Activated CD8-positive, alpha-beta memory T cell treated with anti-CD3 and anti-CD28 coated beads, Interleukin-2, amount 50 U/mL, for 1 hour (primary cell): Measurements from ENCODE around the gene VLDLR.

Experiments used
- DNase-seq: peaks from one replicate; pipeline ENCODE4 v3.0.0-alpha.2; 2020; ENCODE audit errors: extremely low read depth

The VLDLR gene

DNA sequence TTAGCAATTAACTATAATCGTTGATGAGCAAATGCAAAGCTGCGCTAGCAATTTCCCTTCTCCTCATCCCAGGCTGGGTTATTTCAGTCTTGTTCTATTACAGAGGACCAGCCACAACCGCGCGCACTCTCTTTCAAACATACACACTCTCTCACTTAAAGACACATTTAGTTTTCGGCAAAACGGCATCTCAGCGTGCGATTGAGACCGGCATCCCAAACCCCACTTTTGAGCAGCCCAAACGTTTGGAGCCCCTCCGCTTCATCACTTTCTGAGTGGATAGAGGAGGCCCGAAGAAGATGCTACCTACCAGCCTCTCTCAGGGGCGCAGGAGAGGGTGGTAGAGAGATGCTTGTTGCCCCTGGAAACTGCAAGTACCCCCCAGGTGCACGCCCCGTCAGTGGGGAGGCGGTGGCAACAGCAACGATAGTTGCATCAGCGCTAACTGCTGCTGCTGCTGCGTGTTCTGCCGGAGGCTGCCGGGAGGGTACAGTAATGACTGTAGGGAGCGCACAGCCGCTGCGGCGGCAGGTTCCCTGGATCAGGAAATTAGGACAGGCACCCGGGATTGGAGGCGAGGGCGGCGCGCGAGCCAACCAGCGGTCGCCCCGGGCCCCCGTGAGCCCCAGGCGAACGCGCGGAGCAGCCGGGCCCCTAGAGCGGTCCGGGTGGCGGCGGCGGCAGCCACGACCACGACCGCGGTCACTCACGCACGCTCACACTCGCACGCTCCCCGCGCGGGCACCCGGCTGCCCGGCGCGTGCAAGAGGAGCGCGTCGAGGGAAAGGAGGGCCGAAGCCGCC lies 467 bp upstream of the VLDLR start:
- no peak for DNase-seq

- DNase-seq = no peak
Measured at GRCh38 chr9:2622461-2623287, 1.1 kb downstream of the VLDLR start.

DNA sequence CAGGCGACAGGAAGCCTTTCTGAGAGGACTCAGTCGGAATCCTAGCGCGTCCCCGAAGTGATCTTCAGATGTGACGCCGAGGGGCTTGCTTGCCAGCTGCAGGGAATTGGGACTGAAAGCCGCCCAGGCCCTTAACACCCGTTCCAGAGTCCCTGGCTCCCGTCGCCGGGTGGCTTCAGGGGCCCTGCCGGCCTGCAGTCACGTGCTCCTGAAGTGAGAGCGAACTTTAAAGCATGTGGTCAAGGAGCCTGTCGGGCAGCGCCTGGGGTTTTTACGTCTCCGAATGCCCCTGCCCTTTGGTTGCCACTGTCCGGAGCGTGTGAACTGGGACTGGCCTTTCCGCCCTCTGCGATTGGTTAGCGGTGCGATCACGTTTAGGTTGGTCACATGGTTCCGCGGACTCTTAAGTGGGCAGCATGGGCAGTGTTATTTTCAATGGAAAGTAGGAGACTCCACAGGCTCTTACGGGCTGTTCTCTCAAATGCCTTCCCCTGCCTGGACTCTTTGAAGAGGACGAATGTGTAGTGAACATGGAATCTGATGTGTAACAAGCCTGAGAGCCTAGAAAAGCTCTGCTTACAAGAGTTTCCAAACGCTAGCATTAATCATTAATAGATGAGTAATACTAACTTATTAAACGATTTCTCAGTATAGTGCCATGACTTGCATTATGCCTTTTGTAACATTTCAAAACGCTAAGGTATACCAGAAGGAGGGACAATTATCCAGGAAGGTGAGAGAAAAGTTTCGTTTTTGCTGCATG lies 1.9 kb downstream of the VLDLR start:
- no peak for DNase-seq

GRCh38 chr9:2624051-2624682 lies 2.6 kb downstream of the VLDLR start:
- no peak for DNase-seq

DNA sequence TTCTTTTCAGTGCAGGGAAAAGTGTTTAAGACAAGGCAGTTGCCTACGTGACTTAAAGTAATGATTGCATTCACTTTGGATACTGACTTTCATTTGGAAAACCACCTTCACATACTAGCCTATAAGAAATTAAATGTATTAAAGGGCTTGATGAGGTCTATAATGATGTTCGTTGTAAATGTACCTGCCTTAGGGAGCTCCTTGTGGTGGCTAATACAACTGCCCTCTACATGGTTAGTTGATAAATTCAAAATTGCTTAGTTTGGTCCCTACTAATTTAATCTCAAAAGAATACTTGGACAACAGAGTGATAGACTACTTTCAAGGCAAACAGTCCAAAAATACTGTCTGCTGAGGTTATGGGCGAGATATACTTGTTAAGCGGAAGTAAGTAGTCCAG lies 3.8 kb downstream of the VLDLR start:
- DNase-seq = no peak

DNA sequence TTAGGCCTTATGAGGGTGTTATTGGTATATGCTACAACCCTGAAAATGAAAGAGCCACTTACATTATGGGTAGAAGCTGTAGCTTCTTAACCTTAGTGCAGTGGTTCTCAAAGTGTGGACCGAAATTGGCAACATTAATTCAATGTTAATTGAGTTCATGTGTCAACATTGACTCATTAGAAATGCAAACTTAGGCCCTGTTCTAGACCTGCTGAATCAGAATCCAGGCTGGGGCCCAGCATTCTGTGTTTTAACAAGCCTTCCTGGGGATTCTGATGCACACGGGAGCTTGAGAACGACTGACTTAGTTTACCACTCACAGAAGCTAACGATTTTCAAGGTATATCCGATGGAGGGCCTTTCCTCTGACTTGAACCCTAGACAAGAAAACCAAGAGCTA lies 7.3 kb downstream of the VLDLR start:
- DNase-seq = no peak

- DNase-seq = no peak
Measured at GRCh38 chr9:2630158-2630557, 8.6 kb downstream of the VLDLR start.

- no peak for DNase-seq
Measured at GRCh38 chr9:2631263-2631662, 9.7 kb downstream of the VLDLR start.

DNA sequence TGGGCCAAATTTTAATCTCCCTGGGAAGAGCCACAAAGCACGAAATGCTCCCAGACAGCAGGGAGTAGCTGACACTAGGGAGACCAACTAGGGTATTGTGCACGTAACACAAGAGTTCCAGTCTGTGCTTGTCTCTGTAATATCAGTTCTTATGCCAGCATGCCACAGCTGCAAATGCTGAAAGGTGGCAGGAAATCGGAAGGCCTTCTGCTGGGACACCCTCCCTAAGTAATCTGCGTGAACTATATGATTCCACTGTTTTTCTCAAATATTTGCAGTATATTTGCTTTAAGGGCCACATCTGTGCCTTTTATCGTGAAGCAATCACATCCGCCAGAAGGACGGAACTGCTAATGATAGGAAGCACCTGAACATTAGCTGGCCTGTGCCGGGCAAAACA lies 12.6 kb downstream of the VLDLR start:
- DNase-seq = no peak

DNA sequence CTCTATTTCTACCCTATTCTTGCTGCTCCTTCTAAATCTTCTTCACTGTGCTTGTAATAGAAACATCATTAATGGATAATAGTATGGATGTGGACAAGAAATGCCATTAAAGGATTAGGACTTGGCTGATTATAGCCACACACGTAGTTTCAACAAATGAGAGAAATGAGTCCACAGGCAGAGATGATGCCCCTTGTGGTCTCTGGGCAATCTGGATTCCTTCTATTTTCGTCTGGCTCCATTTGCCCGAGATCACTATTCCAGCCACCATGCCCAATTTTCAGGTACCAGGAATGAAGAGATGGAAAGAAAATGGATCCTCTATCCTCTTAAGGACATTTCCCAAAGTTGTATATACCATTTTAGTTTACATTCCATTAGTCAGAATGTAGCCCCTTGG lies 13.2 kb downstream of the VLDLR start:
- DNase-seq = no peak

DNA sequence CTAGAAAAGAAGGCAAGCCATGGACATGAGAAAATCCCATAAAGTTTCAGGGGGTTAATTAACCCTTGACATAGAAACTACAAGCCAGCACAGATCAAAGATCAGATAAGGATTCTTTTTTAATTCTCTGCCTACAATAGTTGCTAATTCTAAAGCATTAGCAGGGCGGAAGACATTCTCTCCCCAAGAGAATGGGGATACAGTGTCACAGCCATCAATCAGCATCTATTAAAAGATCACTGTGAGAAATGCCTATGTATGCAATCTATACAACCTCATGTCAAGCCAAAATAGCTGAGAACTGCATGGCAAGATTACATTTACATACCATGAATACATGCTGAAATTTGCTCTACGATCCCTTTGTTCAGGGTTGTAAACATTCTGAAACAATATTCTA lies 14.3 kb downstream of the VLDLR start:
- no peak for DNase-seq

DNA sequence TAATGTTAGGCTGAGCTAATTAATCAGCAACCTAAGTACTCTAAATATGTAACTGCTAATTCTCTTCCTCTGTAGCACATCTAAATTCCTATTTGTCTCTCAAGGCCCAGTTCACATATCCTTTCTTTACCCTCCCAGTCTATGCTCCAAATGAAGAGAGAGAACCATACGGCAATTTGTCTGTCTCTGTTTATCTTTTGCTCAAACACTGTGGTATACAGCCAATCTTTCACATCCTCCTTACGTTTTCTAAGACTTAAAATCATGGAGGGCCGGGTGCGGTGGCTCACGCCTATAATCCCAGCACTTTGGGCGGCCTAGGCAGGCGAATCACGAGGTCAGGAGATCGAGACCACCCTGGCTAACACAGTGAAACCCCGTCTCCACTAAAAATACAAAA lies 15.8 kb downstream of the VLDLR start:
- DNase-seq = no peak

DNA sequence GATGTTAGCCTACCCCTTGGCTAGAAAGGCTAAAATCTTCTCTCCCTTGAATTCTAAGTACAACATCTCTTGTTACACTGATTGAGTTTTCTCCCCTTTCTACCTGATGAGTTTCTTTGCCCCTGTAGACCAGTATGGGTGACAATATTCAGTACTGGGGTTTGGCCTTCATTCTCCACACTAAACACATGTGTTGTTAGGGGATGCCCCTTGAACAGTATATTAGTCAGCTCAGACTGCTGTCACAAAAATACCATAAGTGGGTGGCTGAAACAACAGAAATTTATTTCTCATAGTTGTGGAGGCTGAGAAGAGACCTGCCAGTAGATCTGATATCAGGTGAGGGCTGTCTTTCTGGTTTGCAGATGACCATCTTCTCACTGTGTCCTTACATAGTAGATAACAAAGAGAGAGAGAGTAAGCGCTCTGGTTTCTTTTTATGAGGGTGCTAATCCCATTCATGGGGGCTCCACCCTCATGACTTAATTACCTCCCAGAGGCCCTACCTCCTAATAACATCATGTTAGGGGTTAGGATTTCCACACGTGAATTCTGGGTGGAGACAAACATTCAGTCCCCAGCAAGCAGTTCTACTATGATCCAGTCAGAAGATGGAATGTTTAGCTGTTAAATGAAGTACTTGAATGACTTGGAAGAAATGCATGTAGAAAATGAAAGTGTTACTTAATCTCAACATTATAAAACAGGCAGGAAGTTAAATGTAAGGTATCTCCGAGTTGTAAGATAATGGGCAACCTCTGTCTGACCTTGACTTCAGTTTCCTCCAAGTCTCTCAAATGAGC lies 17.5 kb downstream of the VLDLR start:
- DNase-seq = no peak

GRCh38 chr9:2639786-2640185 lies 18.2 kb downstream of the VLDLR start:
- DNase-seq = no peak

DNA sequence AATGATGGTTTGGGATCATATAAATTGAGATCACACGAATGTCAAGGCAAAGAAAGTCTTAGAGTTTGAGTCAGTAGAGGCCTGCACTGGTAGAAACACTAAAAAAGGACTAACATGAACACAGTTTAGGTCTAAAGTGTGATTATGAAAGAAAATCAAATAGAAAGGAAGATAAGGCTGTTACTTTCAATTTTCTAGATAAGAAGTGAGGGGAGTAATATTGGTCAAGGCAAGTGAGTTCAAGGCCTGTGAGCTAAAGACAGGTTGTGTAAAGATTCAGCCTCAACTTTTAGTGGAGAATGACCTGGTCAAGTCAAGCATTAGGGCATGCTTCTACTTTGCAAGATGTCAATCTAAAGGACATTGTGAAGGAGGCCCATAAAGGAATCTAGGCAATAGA lies 19.0 kb downstream of the VLDLR start:
- no peak for DNase-seq

DNA sequence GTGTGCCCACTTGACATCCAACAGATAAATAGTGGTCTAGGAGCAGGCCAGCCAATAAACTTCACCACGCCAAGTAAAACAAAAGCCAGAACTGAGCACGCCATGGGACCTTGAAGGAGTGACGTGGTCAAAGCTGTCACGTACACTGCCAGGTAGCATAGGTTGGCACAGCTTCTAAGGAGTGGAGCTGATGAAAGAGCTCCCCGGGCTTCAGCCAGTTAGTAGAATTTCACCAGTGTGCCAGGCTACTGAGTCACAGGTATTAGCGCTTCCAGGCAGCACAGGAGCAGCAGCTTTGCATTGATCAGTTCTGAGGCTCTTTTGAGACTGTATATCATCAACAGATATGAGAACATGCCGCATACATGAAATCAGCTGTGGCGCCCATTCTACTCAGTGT lies 19.4 kb downstream of the VLDLR start:
- no peak for DNase-seq

DNA sequence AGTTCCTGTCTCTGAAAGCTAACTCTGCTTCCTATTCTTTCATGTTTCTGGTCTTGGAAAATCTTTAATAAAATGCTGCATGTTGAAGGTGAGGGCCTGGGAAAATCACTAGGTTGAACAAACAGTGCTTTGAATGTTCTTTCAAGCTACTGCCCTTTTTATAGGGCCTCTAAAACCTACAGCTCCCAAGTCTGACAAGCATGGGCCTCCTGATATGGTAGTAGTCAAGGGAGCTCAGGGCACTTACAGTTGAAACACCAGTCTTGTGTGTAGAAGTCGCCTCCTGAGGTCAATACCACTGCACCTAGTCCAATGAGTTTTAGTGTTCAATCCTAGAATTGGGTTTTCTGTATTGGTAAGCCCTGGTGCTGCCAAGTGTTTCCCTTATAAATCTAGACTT lies 20.5 kb downstream of the VLDLR start:
- no peak for DNase-seq

DNA sequence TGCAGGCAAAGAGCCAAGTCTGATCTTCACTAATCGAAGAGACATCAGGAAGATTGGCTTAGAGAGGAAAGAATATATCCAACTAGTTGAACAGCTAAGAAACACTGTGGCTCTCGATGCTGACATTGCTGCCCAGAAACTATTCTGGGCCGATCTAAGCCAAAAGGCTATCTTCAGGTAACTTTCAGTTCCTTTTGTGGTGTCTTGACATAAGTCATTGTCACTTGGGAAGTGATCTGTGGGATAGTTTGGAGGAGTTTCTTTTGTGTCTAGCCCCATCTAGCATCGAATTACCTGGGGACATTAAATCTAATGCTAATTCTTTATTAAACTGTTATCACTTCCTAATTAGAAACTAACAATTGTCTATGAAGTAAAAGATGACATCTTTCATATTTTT lies 24.0 kb downstream of the VLDLR start:
- DNase-seq = no peak

- DNase-seq = no peak
Measured at GRCh38 chr9:2655411-2655901, 33.9 kb downstream of the VLDLR start.

GRCh38 chr9:2657427-2657826 lies 35.8 kb downstream of the VLDLR start:
- DNase-seq = no peak

DNA sequence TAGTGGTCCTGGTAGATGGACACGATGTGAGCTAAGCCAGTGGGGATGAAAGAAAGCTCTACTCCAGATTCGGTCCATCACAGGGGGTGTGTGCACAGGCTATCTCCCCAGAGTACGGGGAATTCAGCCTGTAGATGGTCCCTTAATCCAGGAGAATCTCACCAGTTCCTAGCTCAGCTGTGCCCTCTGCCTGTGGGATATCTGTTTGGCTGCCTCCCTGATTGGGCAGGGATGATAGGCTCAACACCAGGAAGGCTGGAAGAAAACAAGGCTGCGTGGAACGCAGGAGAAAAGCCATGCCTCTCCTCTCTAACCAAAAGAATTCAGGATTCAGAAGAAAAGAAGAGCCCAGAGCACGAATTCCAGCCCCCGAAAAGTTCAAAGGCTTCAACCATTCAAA lies 40.9 kb downstream of the VLDLR start:
- no peak for DNase-seq
